NCI-H2196 (cell line): ENCODE data around the gene FFAR2.

Source experiments
- DNase-seq: peaks from one replicate; lab custom pipeline; 2025; ENCODE audit not compliant: unreplicated experiment; lab: John Stamatoyannopoulos, UW

The FFAR2 gene

DNA sequence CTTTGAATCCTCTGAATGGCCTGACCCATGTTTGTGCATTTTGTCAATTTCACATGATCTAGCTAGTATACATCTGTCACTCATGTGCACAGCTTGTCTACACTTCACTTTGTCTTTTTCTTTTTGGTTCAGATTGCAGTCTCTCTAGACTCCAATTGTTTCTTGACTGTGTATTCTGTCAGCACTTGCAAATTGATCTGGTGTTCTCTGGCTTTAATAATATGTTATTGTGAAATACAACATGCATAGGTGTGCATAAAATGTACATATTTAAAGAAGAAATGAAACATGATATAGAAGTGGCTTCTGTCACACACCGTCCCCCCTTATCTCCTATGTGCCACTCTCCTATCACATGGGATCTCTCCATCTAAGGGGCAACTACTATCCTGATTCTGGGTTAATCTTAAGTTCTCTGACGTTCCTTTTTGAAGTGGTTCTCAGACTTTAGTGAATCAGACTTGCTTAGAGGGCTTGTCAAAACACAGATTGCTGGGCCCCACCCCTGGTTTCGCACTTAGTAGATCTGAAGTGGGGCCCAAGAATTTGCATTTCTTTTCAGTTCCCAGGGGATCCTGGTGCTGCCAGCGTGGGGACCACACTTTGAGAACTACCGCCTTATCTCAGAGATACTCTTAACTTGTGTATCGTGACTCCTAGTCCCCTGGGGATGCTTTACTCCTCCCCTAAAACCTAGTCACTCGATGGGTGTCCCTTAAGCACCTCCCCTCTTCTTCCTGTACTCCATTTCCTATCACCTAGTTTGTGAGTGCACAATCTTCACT is 36.4 kb downstream of the FFAR2 start:
- no peak for DNase-seq

DNA sequence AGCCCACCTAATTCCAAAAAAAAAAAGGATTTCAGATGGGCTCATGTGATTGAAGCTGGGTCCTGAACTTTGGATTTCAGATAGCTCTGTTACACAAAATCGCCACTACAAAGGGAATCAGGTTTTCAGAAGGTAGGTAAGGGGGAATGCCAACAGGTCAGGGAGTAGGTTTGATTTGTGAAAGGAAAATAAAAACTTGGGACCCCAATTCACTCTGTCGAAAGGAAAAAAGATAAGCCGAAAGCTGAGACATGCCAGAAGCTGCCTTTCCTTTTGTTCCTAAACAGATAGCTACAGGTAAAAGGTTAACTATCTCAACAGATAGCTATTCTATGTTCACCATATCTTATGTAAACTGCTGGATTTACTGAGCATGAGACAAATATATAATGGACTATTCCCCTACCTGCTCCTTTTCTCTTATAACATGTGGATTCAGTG is 38.2 kb downstream of the FFAR2 start:
- no peak for DNase-seq

DNA sequence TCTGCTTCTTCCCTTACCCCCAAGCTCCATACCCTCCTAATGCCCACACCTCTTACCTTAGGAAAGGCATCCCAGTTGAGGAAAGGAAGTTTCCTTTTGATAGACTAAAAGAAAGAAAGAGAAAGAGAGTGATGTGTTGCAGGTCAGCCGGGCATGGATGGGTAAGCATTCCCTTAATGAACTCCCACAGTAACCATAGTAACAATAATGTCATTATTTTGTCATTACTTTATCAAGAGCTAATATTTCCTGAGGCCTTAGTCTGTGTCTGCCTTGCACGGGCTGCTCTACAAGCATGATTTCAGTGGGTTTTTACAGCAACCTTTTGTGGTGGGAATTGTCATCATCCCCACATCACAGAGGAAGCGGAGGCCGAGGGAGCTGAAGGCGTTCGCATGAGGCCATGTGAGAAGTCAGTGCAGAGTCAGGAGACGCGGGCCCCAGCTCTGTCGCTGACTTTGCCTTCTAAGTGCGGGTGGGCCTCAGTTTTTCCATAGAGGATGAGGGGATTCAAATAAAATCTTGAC is 39.7 kb downstream of the FFAR2 start:
- DNase-seq = no peak

DNA sequence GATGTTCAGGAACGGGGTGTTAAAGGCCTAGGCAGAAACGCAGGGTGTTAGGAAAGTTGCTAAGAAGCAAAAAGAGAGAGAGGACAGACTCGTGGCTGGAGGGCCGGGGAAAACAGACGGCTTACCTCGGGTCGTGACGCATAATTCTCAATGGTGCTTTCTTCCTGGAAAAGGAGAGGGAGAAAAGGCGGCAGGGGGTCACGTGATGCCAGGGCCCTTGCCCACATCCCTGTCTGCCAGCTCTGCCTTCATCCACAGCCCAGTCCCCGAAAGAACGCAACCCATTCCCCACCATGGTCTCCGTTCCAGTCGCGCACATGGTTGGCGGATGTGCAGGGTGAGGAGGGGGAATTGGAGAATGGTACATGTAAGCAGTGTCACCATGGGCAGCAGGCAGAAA is 40.6 kb downstream of the FFAR2 start:
- no peak for DNase-seq

DNA sequence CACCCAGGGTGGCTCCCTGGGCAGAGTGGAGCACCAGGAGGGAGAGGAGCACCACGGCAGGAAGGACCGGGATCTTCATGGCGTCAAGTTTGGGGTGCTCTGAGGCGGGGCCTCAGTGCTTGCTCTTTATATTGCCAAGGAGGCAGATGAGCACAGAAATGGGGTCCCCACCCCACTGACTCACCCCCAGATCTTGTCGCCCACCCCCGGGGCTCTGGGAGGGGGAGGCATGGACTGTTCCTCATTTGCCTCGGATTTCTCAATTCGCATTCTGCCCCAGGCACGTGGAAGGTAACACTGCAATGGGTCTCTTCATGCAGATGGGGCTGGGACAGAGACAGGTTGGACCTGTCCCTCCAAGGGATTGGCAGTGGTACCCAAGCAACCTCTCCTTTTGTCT is 42.3 kb downstream of the FFAR2 start, which contains the start of gene KRTDAP:
KRTDAP (minus strand) TSS at position 101 of the 400 bp plus-strand sequence; CDS start at position 79, 22 bp downstream.
- no peak for DNase-seq

DNA sequence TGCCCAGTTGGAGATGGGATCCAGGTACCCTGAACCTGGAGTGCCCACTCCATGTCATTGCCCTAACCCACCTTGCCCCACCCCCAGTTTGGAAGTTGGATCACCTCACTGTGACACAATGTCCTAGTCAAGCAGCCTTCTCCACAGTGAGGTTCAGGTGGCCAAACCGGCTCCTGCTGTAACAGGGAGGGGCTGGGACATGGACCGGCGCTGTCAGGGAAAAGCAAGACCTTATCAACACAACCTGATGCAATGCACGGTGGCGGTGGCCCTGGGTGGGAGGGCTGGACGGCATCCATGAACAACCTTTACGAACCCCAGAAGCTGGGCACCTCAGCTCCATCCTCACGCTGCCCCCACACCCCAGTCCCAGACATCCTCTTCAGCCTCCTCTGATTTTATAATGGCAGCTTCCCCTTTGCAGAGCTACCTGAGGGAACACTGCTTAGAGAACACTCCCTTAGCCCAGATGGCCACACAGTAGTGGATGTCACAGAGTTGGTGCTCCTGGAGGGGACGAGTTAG is 43.8 kb downstream of the FFAR2 start:
- DNase-seq = no peak

DNA sequence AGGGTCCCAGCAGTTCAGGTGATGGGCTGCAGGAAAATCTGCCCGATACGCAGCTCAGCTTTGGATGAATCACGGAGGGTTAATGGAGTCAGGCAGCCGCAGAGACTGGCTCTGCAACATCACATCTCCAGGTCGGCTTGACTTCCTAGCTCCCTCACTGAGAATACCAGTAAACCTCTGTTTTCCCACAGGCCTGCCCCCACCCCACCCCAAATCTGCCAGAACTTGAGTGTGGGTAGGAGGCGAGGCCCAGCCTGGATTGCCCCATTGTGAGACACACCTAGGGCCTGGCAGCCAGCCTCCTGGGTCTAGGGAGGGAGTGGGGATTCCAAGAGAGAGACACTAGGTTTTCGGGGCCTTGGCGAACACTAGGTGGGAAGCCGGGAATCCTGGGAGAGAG is 45.9 kb downstream of the FFAR2 start:
- no peak for DNase-seq

DNA sequence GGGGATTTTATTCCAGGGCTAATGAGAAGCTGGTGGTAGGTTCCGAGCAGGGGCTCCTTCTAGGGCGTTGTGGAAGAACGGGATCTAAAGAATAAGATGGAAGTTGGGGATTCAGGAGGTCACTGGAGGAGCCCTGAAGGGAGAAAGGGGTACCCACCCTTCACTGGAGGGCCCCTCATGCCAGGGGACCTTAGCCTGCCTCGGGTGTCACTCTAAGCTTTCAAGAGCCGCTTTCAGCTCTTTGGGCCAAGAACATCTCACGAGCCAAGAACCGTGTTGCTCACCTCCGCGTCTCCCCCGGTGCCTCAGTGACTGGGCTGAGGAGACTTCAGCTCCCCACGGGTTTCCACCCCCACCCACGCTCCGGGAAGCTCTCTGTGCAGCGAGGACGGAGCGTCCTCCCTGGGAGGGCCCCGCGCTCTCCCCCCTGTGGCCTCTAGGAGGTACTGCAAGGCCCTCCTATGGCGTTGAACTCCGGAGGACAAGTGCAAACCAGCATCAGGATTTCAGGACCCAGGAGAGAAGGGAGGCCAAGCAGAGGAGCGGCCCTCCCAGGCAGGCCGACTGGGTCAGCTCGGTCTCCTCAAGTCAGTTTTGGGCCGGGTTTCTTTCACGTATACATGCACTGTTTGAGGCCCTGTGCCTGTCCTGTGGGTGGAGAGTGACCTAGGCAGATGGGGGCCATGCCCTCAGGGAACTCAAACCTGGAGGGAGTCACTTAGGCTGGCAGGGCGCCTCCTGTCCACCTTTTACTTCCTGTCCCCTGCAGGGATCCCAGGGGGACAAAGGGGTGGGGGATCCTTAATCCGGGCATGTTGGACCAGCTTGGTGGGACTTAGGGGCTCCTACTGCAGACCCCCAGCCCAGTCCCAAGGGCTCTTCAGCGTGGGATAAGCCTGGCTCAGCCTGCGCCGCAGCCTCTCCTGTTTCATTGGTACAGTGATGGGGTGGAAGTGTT is 47.3 kb downstream of the FFAR2 start:
- DNase-seq = peak; percentile 80

DNA sequence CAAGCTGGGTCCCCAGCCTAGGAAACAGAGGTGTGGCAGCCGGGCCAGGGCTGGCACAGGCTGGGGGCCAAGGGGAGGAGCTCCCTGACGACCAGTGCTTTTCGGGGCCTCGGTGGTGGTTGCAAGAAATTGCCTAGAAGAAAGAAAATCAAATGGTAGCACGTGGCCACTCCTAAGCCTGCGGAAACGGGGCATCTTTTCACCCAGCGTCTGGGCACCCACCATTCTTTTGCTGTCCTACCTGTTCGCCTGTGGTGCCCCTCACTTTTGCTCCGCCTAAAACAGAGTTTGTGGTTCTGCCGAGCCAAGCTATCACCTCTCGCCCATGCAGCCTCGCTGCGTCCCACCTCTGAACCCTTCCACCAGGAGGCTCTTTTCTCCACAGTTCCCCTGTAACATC is 49.3 kb downstream of the FFAR2 start:
- DNase-seq = no peak

DNA sequence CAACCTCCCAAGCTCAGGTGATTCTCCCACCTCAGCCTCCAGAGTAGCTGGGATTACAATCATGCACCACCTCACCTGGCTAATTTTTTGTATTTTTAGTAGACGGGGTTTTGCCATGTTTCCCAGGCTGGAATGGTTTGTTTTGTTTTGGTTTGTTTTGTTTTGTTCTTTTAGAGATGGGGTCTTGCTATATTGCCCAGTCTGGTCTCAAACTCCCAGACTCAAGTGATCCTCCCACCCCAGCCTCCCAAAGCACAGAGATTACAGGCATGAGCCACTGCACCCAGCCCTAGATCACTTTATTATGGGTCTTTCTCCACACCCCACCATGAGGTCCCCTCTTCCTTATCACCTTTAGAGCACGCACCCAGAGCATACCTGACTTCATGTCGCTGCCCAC is 50.2 kb downstream of the FFAR2 start:
- DNase-seq = no peak

DNA sequence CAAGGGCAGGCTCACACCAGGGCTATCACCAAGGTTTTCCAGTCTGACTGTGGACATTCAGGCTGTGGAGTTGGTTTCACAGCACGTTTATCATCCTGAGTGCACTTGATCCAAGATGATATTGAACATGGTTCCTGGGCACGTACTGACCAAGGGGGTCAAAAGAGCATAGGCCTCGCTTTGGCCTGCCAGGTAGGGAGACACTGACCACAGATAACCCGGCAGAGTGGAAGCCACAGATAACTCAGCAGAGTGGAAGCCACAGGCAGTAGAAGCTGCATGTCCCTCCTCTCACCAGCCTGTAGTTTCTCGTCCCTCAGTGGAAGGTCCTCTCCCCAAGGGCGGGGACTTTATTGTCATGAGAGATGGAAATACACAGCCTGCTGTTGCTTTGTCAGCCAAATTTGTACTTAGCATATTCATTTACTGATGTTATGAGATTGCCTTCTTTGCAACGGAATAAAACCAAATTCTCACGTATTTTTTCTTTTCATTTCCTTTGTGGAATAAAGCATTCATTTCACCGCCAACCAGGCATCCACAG is 51.0 kb downstream of the FFAR2 start:
- no peak for DNase-seq

DNA sequence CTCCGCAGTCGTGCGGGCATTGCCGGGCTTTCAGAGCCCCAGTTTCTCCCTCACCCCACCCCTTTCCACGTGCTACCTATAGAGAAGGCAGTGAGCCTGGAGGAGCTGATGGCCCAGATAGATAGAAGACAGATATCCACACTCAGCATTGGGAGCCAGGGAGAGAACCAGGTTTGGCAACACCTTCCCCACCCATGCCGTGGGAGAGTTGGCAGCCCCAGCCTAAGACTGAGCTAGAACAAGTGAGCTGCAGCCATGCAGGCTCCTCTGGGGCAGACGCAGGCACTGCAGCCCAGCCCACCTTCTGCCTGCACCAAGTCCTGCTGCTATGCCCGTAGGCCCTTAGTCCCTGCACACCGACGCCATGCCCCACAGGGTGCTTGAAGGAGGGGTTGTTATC is 52.6 kb downstream of the FFAR2 start:
- DNase-seq = no peak
